ENCODE data around the gene OSTM1. TPM values are rescaled to one million over a fixed set of nuclear protein-coding genes. Genes with fewer than 3 reads are reported as not detected.

The OSTM1 gene
- total RNA-seq, 1 donor from 2014 or later, result 59.3 TPM

DNA sequence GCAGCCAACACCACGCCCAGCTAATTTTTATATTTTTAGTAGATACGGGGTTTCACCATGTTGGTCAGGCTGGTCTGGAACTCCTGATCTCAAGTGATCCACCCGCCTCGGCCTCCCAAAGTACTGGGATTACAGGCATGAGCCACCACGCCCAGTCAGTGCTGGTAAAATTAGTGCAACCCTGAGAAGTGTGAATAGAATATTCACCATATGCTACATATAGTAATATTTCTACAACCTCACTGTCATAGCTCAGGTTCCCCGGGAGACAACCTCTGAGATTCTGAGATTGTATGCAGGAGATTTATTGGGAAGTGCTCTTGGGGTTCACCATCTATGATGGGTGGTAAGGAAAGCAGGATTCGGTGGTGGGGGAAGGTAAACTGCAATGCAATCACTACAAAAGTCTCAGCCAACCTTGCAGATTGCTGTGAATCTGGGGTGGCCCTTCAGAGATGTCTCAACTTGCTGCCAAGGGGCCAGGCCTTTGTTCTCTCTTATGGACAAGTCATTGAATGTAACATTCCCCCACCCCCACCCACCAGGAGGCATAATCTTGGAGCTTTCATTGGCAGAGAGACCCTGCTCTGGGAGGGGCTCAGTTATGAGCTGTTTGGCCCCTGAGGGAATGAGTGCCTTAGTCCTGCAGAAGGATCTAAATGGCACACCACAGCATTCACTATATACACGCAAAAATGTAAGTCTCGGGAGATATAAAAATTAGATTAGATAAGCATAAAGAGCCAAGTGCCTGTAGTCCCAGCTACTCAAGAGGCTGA lies 82.6 kb downstream of the OSTM1 start:
- TF ChIP-seq, protein P1, sequence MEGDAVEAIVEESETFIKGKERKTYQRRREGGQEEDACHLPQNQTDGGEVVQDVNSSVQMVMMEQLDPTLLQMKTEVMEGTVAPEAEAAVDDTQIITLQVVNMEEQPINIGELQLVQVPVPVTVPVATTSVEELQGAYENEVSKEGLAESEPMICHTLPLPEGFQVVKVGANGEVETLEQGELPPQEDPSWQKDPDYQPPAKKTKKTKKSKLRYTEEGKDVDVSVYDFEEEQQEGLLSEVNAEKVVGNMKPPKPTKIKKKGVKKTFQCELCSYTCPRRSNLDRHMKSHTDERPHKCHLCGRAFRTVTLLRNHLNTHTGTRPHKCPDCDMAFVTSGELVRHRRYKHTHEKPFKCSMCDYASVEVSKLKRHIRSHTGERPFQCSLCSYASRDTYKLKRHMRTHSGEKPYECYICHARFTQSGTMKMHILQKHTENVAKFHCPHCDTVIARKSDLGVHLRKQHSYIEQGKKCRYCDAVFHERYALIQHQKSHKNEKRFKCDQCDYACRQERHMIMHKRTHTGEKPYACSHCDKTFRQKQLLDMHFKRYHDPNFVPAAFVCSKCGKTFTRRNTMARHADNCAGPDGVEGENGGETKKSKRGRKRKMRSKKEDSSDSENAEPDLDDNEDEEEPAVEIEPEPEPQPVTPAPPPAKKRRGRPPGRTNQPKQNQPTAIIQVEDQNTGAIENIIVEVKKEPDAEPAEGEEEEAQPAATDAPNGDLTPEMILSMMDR (IDR thresholded peaks at IDR 0.05), result no peak
- ATAC-seq (no peak), DNase-seq (no peak)
- peaks cover 5% of the 10 kb centered on the region for H3K27me3 ChIP-seq
- H3K4me1 ChIP-seq, result no peaks in the 10 kb centered on the region
- no peak overlapping the region for H3K4me3 ChIP-seq
- intact Hi-C loops (cut with DNase I), result no loop called here
- H3K27ac ChIP-seq, result no peak overlapping the region
- no peaks in the 10 kb centered on the region for H3K36me3 ChIP-seq
- H3K9me3 ChIP-seq, result no peaks in the 10 kb centered on the region

Other genes starting within 250 kb of the OSTM1 start
- gene SEC63, start 116.5 kb downstream of the OSTM1 start, total RNA-seq, result 118 TPM
- gene NR2E1, start 91.3 kb upstream of the OSTM1 start, total RNA-seq, result not detected
- 179 TPM for gene SNX3, start 186.3 kb upstream of the OSTM1 start, total RNA-seq
- gene AFG1L, start 220.3 kb upstream of the OSTM1 start, total RNA-seq, result 7.7 TPM

Data from upper lobe of right lung (tissue), 1 donor.